Middle frontal gyrus (tissue), 1 donor: Measurements from ENCODE around the gene BNIP2.
"Not testable (repeated sequence)": the region's sequence is repeated elsewhere in the genome, so short reads cannot be mapped to it uniquely, and the experiment has no call there.

ENCODE experiments used
- DNase-seq: peaks from one replicate; pipeline ENCODE4 v3.0.0-alpha.2; 2015; ENCODE audit warnings: low spot score; ENCODE audit errors: extremely low spot score

The BNIP2 gene

GRCh38 chr15:59688423-59688781 lies 718 bp downstream of the BNIP2 start:
- DNase-seq, result no peak

- DNase-seq, result no peak
Measured at GRCh38 chr15:59687836-59688235, 1.3 kb downstream of the BNIP2 start.

- DNase-seq, result no peak
Measured at GRCh38 chr15:59686389-59686788, 2.7 kb downstream of the BNIP2 start.

GRCh38 chr15:59685737-59686297 lies 3.3 kb downstream of the BNIP2 start:
- no peak for DNase-seq

- DNase-seq, result no peak
Measured at GRCh38 chr15:59680870-59681269, 8.2 kb downstream of the BNIP2 start.

- no peak for DNase-seq
Measured at GRCh38 chr15:59680346-59680745, 8.8 kb downstream of the BNIP2 start.

- no peak for DNase-seq
Measured at GRCh38 chr15:59678620-59679019, 10.5 kb downstream of the BNIP2 start.

- no peak for DNase-seq
Measured at GRCh38 chr15:59678172-59678571, 10.9 kb downstream of the BNIP2 start.

GRCh38 chr15:59676565-59676964 lies 12.6 kb downstream of the BNIP2 start:
- no peak for DNase-seq

- no peak for DNase-seq
Measured at GRCh38 chr15:59674361-59674877, 14.7 kb downstream of the BNIP2 start.

- DNase-seq, result no peak
Measured at GRCh38 chr15:59668556-59668955, 20.6 kb downstream of the BNIP2 start.

- no peak for DNase-seq
Measured at GRCh38 chr15:59662260-59662659, 26.9 kb downstream of the BNIP2 start.

- no peak for DNase-seq
Measured at GRCh38 chr15:59659366-59659765, 29.8 kb downstream of the BNIP2 start.

GRCh38 chr15:59657635-59658125 lies 31.4 kb downstream of the BNIP2 start:
- DNase-seq, result no peak

GRCh38 chr15:59656897-59657634 lies 32.1 kb downstream of the BNIP2 start, which contains the start of gene GTF2A2:
GTF2A2 (minus strand) TSS chr15:59657515; CDS start chr15:59652277, 5,238 bp downstream.
- peak; percentile 93 for DNase-seq

GRCh38 chr15:59654046-59654445 lies 35.1 kb downstream of the BNIP2 start:
- no peak for DNase-seq

GRCh38 chr15:59649603-59650002 lies 39.5 kb downstream of the BNIP2 start:
- DNase-seq, result no peak

GRCh38 chr15:59647085-59647484 lies 42.0 kb downstream of the BNIP2 start:
- no peak for DNase-seq

GRCh38 chr15:59646277-59646676 lies 42.8 kb downstream of the BNIP2 start:
- DNase-seq, result no peak

GRCh38 chr15:59645812-59646211 lies 43.3 kb downstream of the BNIP2 start:
- DNase-seq, result not testable (repeated sequence)

- no peak for DNase-seq
Measured at GRCh38 chr15:59644756-59645155, 44.4 kb downstream of the BNIP2 start.

GRCh38 chr15:59642351-59642750 lies 46.8 kb downstream of the BNIP2 start:
- DNase-seq, result no peak

GRCh38 chr15:59637507-59637906 lies 51.6 kb downstream of the BNIP2 start:
- DNase-seq, result not testable (repeated sequence)
